HepG2 (cell line): Measurements from ENCODE around the gene CES3. TPM values are rescaled to one million over a fixed set of nuclear protein-coding genes. Genes with fewer than 3 reads are reported as not detected.

Experiments used
- CCAR2 ChIP-seq: fragments of 200-400 bp; formaldehyde crosslinking; optimal IDR thresholded peaks from 2 replicates; pipeline ENCODE3; 2018; ENCODE audit warnings: low read depth, mild to moderate bottlenecking, low read length, moderate library complexity
- FOXA3 ChIP-seq: IDR thresholded peaks from 2 replicates; pipeline ENCODE4 v1.6.1; 2016; ENCODE audit warnings: missing genetic modification reagents, missing compliant biosample characterization
- FOXK2 ChIP-seq: fragments of 450-650 bp; IDR thresholded peaks from 2 replicates; pipeline ENCODE4 v1.6.1; 2016
- HNRNPUL1 ChIP-seq: fragments of 200-400 bp; formaldehyde crosslinking; IDR thresholded peaks from 2 replicates; pipeline ENCODE4 v1.6.1; 2017; ENCODE audit warnings: low read depth, mild to moderate bottlenecking, low read length, moderate library complexity
- IRX3 ChIP-seq: sonication (generic); formaldehyde crosslinking; IDR thresholded peaks from 2 replicates; pipeline ENCODE4 v1.8.1; 2023; ENCODE audit warnings: mild to moderate bottlenecking, low read depth, missing genetic modification reagents, borderline replicate concordance
- MTF2 ChIP-seq: sonication (generic); formaldehyde crosslinking; IDR thresholded peaks from 2 replicates; pipeline ENCODE4 v1.5.0; 2020; ENCODE audit warnings: missing genetic modification reagents, borderline replicate concordance
- NCOR1 ChIP-seq: fragments of 200-600 bp; sonication (generic); IDR thresholded peaks from 2 replicates; pipeline ENCODE4 v1.7.0; 2017; ENCODE audit warnings: antibody characterized with exemption, low read length, borderline replicate concordance
- NPAS2 ChIP-seq: sonication (generic); formaldehyde crosslinking; IDR thresholded peaks from 2 replicates; pipeline ENCODE4 v1.8.0; 2022; ENCODE audit warnings: mild to moderate bottlenecking, missing genetic modification reagents, borderline replicate concordance
- NR2C2 ChIP-seq: sonication (generic); formaldehyde crosslinking; IDR thresholded peaks from 2 replicates; pipeline ENCODE4 v1.4.0; 2020; ENCODE audit warnings: missing genetic modification reagents, mild to moderate bottlenecking, moderate library complexity, borderline replicate concordance
- RARG ChIP-seq: sonication (generic); formaldehyde crosslinking; IDR thresholded peaks from 2 replicates; pipeline ENCODE4 v1.4.0; 2020; ENCODE audit warnings: low read depth, mild to moderate bottlenecking, missing genetic modification reagents
- STAG1 ChIP-seq: sonication (generic); formaldehyde crosslinking; IDR thresholded peaks from 2 replicates; pipeline ENCODE4 v1.4.0; 2020; ENCODE audit warnings: missing genetic modification reagents
- TBX3 ChIP-seq: fragments of 450-650 bp; IDR thresholded peaks from 2 replicates; pipeline ENCODE4 v1.6.1; 2017; ENCODE audit warnings: antibody characterized with exemption, mild to moderate bottlenecking, inconsistent platforms, borderline replicate concordance
- ZBTB7B ChIP-seq: sonication (generic); formaldehyde crosslinking; IDR thresholded peaks from 2 replicates; pipeline ENCODE4 v1.4.0; 2020; ENCODE audit warnings: missing genetic modification reagents
- ZFP36L1 ChIP-seq: sonication (generic); formaldehyde crosslinking; IDR thresholded peaks from 2 replicates; pipeline ENCODE4 v1.8.0; 2022; ENCODE audit warnings: mild to moderate bottlenecking, missing genetic modification reagents, moderate library complexity
- ZNF24 ChIP-seq: fragments of 450-650 bp; IDR thresholded peaks from 2 replicates; pipeline ENCODE4 v1.6.1; 2017; ENCODE audit warnings: antibody characterized with exemption, mild to moderate bottlenecking
- polyA plus RNA-seq, 8 experiments: library from polyadenylated mRNA; depleted of rRNA in 3 of 8; stranded (reverse) in 7 of 8; unstranded in 1 of 8; fragments of >200 nt; fragmentation: Illumina TruSeq in 4 of 8; extraction: Trizol in 4 of 8; gene quantifications; 2 replicates each; pipeline versions ENCODE4 v1.2.1 to v1.2.3, GENCODE V29; 2011 to 2016; ENCODE audit warnings: low read depth in 4 of 8, missing spikeins in 1 of 8, mixed read lengths in 1 of 8; ENCODE audit not compliant: insufficient read depth in 1 of 8
- total RNA-seq, 5 experiments: library from RNA; depleted of rRNA; stranded (reverse); fragments of >200 nt; fragmentation: Illumina TruSeq; extraction: Trizol; gene quantifications; 2 replicates each; pipeline ENCODE4 v1.2.3, GENCODE V29; 2016; ENCODE audit warnings: low read depth in 1 of 5
- TF ChIP-seq, protein P1 (sequence below): sonication (generic); formaldehyde crosslinking; IDR thresholded peaks from 2 replicates; pipeline ENCODE4 v1.9.0; 2021; ENCODE audit warnings: mild to moderate bottlenecking, missing genetic modification reagents
- TF ChIP-seq, protein P2 (sequence below): fragments of 450-650 bp; IDR thresholded peaks from 2 replicates; pipeline ENCODE4 v1.6.1; 2017
- TF ChIP-seq, protein P3 (sequence below): sonication (generic); formaldehyde crosslinking; IDR thresholded peaks from 2 replicates; pipeline ENCODE4 v1.5.0; 2020; ENCODE audit warnings: missing genetic modification reagents, mild to moderate bottlenecking, borderline replicate concordance
- TF ChIP-seq, protein P4 (sequence below): sonication (generic); formaldehyde crosslinking; IDR thresholded peaks from 2 replicates; pipeline ENCODE4 v1.8.0; 2022; ENCODE audit warnings: missing genetic modification reagents, mild to moderate bottlenecking, inconsistent platforms, borderline replicate concordance

The CES3 gene
- total and polyA plus RNA-seq, 2 of the 13 experiments (the other 11 are each of a cell fraction or from before 2014, with no cell fraction given) = 6.6 to 17.4 TPM

DNA sequence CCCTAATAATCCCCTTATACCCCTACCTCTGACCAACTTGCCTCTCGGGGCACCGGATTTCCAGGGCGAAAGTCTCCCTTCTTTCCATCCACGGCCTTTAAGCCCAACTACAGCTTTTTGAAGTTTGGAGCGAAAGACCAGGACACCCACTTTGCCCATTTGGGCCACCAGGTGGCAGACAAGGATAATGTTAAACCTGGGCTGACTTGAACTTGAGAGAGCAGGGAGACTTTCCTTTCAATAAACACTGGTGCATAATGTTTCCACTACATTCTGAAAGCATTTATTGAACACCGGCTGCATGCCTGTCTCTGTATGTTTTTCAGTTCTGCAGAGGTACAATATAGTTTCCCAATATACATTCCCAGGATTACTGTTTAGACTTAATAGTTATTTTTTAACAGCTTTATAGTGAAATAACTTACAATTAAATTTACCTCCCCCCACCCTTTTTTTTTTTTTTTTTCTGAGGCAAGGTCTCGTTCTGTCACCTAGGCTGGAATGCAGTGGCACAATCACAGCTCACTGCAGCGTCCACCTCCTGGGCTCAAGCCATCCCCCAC lies 6.9 kb upstream of the CES3 start (continued):
- TF ChIP-seq CCAR2 (no peak), ZBTB7B (CRISPR knock-in tag) (0 out of 2 replicates have a peak, but pooled peaks have one; percentile 44), ZNF24 (0 out of 2 replicates have a peak, but pooled peaks have one; percentile 46), FOXA3 (CRISPR knock-in tag) (peak; percentile 70), MTF2 (CRISPR knock-in tag) (no peak), NCOR1 (no peak), NR2C2 (CRISPR knock-in tag) (no peak), HNRNPUL1 (no peak), STAG1 (CRISPR knock-in tag) (peak; percentile 95), FOXK2 (no peak), ZFP36L1 (CRISPR knock-in tag) (no peak), TBX3 (no peak), RARG (CRISPR knock-in tag) (no peak), NPAS2 (CRISPR knock-in tag) (no peak), IRX3 (CRISPR knock-in tag) (no peak)
- TF ChIP-seq, protein P1, sequence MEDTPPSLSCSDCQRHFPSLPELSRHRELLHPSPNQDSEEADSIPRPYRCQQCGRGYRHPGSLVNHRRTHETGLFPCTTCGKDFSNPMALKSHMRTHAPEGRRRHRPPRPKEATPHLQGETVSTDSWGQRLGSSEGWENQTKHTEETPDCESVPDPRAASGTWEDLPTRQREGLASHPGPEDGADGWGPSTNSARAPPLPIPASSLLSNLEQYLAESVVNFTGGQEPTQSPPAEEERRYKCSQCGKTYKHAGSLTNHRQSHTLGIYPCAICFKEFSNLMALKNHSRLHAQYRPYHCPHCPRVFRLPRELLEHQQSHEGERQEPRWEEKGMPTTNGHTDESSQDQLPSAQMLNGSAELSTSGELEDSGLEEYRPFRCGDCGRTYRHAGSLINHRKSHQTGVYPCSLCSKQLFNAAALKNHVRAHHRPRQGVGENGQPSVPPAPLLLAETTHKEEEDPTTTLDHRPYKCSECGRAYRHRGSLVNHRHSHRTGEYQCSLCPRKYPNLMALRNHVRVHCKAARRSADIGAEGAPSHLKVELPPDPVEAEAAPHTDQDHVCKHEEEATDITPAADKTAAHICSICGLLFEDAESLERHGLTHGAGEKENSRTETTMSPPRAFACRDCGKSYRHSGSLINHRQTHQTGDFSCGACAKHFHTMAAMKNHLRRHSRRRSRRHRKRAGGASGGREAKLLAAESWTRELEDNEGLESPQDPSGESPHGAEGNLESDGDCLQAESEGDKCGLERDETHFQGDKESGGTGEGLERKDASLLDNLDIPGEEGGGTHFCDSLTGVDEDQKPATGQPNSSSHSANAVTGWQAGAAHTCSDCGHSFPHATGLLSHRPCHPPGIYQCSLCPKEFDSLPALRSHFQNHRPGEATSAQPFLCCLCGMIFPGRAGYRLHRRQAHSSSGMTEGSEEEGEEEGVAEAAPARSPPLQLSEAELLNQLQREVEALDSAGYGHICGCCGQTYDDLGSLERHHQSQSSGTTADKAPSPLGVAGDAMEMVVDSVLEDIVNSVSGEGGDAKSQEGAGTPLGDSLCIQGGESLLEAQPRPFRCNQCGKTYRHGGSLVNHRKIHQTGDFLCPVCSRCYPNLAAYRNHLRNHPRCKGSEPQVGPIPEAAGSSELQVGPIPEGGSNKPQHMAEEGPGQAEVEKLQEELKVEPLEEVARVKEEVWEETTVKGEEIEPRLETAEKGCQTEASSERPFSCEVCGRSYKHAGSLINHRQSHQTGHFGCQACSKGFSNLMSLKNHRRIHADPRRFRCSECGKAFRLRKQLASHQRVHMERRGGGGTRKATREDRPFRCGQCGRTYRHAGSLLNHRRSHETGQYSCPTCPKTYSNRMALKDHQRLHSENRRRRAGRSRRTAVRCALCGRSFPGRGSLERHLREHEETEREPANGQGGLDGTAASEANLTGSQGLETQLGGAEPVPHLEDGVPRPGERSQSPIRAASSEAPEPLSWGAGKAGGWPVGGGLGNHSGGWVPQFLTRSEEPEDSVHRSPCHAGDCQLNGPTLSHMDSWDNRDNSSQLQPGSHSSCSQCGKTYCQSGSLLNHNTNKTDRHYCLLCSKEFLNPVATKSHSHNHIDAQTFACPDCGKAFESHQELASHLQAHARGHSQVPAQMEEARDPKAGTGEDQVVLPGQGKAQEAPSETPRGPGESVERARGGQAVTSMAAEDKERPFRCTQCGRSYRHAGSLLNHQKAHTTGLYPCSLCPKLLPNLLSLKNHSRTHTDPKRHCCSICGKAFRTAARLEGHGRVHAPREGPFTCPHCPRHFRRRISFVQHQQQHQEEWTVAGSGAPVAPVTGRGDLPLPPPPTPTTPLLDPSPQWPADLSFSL (CRISPR knock-in tag) = no peak
- TF ChIP-seq, protein P2, sequence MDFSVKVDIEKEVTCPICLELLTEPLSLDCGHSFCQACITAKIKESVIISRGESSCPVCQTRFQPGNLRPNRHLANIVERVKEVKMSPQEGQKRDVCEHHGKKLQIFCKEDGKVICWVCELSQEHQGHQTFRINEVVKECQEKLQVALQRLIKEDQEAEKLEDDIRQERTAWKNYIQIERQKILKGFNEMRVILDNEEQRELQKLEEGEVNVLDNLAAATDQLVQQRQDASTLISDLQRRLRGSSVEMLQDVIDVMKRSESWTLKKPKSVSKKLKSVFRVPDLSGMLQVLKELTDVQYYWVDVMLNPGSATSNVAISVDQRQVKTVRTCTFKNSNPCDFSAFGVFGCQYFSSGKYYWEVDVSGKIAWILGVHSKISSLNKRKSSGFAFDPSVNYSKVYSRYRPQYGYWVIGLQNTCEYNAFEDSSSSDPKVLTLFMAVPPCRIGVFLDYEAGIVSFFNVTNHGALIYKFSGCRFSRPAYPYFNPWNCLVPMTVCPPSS = no peak
- TF ChIP-seq, protein P3, sequence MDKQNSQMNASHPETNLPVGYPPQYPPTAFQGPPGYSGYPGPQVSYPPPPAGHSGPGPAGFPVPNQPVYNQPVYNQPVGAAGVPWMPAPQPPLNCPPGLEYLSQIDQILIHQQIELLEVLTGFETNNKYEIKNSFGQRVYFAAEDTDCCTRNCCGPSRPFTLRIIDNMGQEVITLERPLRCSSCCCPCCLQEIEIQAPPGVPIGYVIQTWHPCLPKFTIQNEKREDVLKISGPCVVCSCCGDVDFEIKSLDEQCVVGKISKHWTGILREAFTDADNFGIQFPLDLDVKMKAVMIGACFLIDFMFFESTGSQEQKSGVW = no peak
- TF ChIP-seq, protein P4, sequence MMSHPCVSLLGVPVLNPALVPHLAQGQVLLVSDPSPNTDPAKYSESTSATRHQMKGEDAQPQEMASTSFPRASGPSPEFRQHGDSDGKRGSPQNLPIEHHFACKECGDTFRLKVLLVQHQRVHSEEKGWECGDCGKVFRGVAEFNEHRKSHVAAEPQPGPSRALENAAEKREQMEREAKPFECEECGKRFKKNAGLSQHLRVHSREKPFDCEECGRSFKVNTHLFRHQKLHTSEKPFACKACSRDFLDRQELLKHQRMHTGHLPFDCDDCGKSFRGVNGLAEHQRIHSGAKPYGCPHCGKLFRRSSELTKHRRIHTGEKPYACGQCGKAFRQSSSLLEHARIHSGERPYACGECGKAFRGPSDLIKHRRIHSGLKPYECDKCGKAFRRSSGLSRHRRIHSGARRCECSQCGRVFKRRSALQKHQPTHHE = no peak
